Adrenal gland (tissue), 12 donors: ENCODE measurements around the gene GLIS1. TPM values are rescaled to one million over a fixed set of nuclear protein-coding genes. Genes with fewer than 3 reads are reported as not detected.

Experiments used
- DNase-seq, 7 donors: peaks; one replicate each; pipeline ENCODE4 v3.0.0-alpha.2; 2019 to 2020
- H3K27ac ChIP-seq, 5 donors: fragments of 200-600 bp; sonication (generic) in 4 of 5; 1 replicate in 3 of 5; 2 replicates in 2 of 5; pipeline versions ENCODE4 v1.5.1 to v1.8.0; 2016 to 2020; ENCODE audit warnings: mild to moderate bottlenecking in 1 of 5
- H3K27me3 ChIP-seq: fragments of 200-600 bp; 2 replicates; pipeline ENCODE4 v1.8.0; 2021
- H3K36me3 ChIP-seq, 2 donors: fragments of 200-600 bp; replicated peaks in 1 of 2; 1 replicate in 1 of 2; 2 replicates in 1 of 2; pipeline versions ENCODE4 v1.5.1 to v1.8.0; 2018 to 2022
- H3K4me1 ChIP-seq, 2 donors: fragments of 200-600 bp; replicated peaks in 1 of 2; 1 replicate in 1 of 2; 2 replicates in 1 of 2; pipeline versions ENCODE4 v1.5.1 to v1.8.0; 2018 to 2021
- H3K4me3 ChIP-seq, 4 donors: fragments of 200-600 bp; sonication (generic) in 3 of 4; one replicate each; pipeline ENCODE4 v1.5.1; 2016 to 2018
- H3K9me3 ChIP-seq, 3 donors: fragments of 200-600 bp; sonication (generic) in 1 of 3; replicated peaks in 1 of 3; 1 replicate in 2 of 3; 2 replicates in 1 of 3; pipeline versions ENCODE4 v1.5.1 to v1.8.0; 2016 to 2021
- CTCF ChIP-seq, 6 experiments: fragments of 450-650 bp in 4 of 6; fragments of 200-600 bp in 2 of 6; sonication (generic) in 1 of 6; IDR thresholded peaks; 1 replicate in 5 of 6; 2 replicates in 1 of 6; pipeline versions ENCODE4 v1.5.1 to v1.8.0; 2016 to 2021; ENCODE audit warnings: antibody characterized with exemption in 6 of 6, mild to moderate bottlenecking in 2 of 6, moderate library complexity in 1 of 6
- POLR2A ChIP-seq, 2 donors: fragments of 450-650 bp; IDR thresholded peaks; one replicate each; pipeline ENCODE4 v1.6.1; 2017; ENCODE audit warnings: antibody characterized with exemption in 2 of 2, mild to moderate bottlenecking in 2 of 2, moderate library complexity in 1 of 2
- WGBS, 4 donors: extraction: QIAGEN DNeasy Blood & Tissue Kit in 2 of 4; methylation state at CpG; one replicate each; pipeline versions ENCODE4 v1.1.5 to v1.1.7; 2013 to 2017; 5-methylcytosine and 5-hydroxymethylcytosine counted together
- intact Hi-C, 2 donors: fragments of 100-400 bp; cut with DNase I; formaldehyde crosslinking; loops; one replicate each; pipeline versions ENCODE4 v1.14.1 to v1.15.0; 2022 to 2023
- polyA plus RNA-seq, 3 donors: library from polyadenylated mRNA; stranded (reverse); fragments of 200-250 nt in 2 of 3; fragments of 350-450 nt in 1 of 3; fragmentation: Illumina TruSeq in 1 of 3; extraction: RNeasy Lipid Tissue Mini Kit (QIAGEN cat#74804) in 1 of 3; gene quantifications; one replicate each; pipeline ENCODE4 v1.2.3, GENCODE V29; 2013 to 2014
- total RNA-seq, 9 donors: library from RNA; depleted of rRNA in 4 of 9; stranded (reverse); fragments of >200 nt in 4 of 9; fragments of 120-200 nt in 1 of 9; fragmentation: NEBNext Ultra II Directional in 1 of 9; extraction: Animal tissue kit (Norgen Biotek cat#: 25700) in 1 of 9; gene quantifications; one replicate each; pipeline versions ENCODE4 v1.1.0 to v1.2.4, GENCODE V29; 2013 to 2023
- donor health status: healthy with polysubstance abuse.
- donor health status: Bipolar disorder and iron deficiency.
- donor health status: DM: yes; HTN: yes; CAD: no.
- donor health status: DM: no; HTN: no; CAD: no.
- donor health status: DM: no; HTN: no; CAD: no.
- donor health status: DM: yes; HTN: yes; CAD: no.

GLIS1 gene
- total and polyA plus RNA-seq, 12 donors = 0.08 to 0.37 (median 0.14) TPM; not detected in 6

DNA sequence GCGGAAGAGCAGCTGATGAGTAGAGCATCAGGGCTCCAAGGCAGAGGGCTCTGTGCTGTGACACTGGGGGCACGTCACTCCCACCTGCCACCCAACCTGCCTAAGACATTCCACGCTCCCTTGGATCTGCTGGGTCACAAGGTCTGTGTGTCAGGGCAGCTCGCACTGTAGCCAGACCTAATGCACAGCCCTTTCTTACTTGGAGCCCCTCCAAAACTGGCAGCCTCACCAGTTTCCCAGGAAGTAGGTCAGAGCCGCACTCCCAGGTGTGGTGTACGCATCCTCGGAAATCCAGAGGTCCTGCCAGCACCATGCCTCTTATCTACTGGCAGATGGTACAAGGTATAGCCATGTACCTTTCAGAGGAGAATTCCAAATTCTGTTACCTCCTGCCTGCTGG, 257.5 kb downstream of the GLIS1 start:
- Histone ChIP-seq H3K36me3 (no peaks in the 10 kb centered on the region), H3K9me3 (no peaks in the 10 kb centered on the region), H3K27ac (no peak overlapping the region), H3K4me3 (no peak overlapping the region), H3K4me1 (no peaks in the 10 kb centered on the region), H3K27me3 (peaks cover 13% of the 10 kb centered on the region)
- no peak for TF ChIP-seq POLR2A (IDR thresholded peaks at IDR 0.05)
- TF ChIP-seq CTCF (IDR thresholded peaks at IDR 0.05) = no peak
- no peak for DNase-seq
- WGBS, 4 donors = 79 to 91% (median 88%) methylated on average over 7 of the region's 7 CpGs
- intact Hi-C loops = loop anchor here in 1 of 2 donors (5.0 kb wide), 1 partner anchor 276 kb away; no protein-coding TSS in a partner anchor

- intact Hi-C loops = loop anchor here in 1 of 2 donors (5.0 kb wide), 1 partner anchor 277 kb away; no protein-coding TSS in a partner anchor
- Histone ChIP-seq H3K4me1 (no peaks in the 10 kb centered on the region), H3K9me3 (no peaks in the 10 kb centered on the region), H3K27ac (no peak overlapping the region), H3K27me3 (peaks cover 8% of the 10 kb centered on the region), H3K36me3 (no peaks in the 10 kb centered on the region), H3K4me3 (no peak overlapping the region)
- WGBS, 4 donors = 83 to 91% (median 89%) methylated on average over 11 of the region's 11 CpGs
- no peak for DNase-seq
- TF ChIP-seq CTCF (IDR thresholded peaks at IDR 0.05) (no peak), POLR2A (IDR thresholded peaks at IDR 0.05) (no peak)
Measured at GRCh38 chr1:53480678-53481077, 258.3 kb downstream of the GLIS1 start.

GRCh38 chr1:53478502-53478818, 260.5 kb downstream of the GLIS1 start:
- 87 to 100% (median 91%) methylated on average over 1 to 2 of the region's 2 CpGs for WGBS, 4 donors
- no peak for DNase-seq

DNA sequence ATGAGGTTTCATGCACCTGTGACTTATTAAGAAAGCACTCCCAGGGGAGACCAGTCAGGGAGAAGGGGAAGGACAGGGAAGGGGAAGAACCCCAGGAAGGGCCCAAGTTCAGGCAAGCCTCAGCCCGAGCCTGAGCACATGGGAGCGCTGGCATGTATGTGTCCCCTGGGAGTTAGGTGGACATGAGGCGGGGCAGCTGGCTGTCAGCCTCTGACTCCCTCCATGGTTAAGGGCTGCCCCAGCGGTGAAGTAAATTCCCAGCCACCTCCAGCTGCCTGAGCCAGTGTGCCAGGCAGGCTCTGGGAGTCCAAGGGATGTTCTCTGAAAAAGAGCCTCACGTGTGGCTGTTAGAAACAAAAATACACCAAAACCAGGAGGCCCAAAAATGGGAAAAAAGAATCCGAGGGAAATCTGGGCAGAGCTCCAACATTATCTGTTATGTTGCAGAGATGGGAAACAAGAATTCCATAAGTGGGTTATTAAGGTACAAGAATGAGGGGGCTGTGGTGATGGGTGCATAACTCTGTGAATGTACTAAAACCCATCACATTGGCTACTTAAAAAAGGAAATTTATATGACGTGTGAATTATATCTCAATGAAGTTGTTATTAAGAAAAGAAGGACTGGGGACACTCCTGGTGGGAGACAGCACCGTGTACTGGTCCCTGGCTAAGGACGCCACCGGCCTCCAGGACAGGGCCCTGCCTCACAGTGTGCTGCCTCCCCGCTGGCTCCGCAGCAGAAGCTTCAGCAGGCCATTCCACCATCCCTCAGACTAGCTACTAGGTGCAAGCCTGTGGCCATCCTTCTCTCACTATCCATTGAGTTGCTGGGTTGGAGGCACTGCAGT, 261.1 kb downstream of the GLIS1 start:
- H3K9me3 ChIP-seq = no peaks in the 10 kb centered on the region
- no peaks in the 10 kb centered on the region for H3K27me3 ChIP-seq
- no peak overlapping the region for H3K27ac ChIP-seq
- H3K4me1 ChIP-seq = no peaks in the 10 kb centered on the region
- DNase-seq = no peak
- intact Hi-C loops = no loop called here
- H3K4me3 ChIP-seq = no peak overlapping the region
- H3K36me3 ChIP-seq = no peaks in the 10 kb centered on the region
- TF ChIP-seq CTCF (IDR thresholded peaks at IDR 0.05) (no peak), POLR2A (IDR thresholded peaks at IDR 0.05) (no peak)
- WGBS, 4 donors = 74 to 81% (median 80%) methylated on average over 11 to 12 of the region's 12 CpGs

More at GRCh38 chr1:53478502-53478818, 260.5 kb downstream of the GLIS1 start:
- H3K4me1 ChIP-seq = no peaks in the 10 kb centered on the region
- no peaks in the 10 kb centered on the region for H3K27me3 ChIP-seq
- H3K9me3 ChIP-seq = no peaks in the 10 kb centered on the region
- no peak overlapping the region for H3K4me3 ChIP-seq
- TF ChIP-seq POLR2A (IDR thresholded peaks at IDR 0.05) (no peak), CTCF (IDR thresholded peaks at IDR 0.05) (no peak)
- H3K27ac ChIP-seq = no peak overlapping the region
- H3K36me3 ChIP-seq = no peaks in the 10 kb centered on the region
- intact Hi-C loops = no loop called here
